HCT116 (cell line): ENCODE measurements around the gene MRGPRX4.

Source experiments
- CEBPB ChIP-seq: IDR thresholded peaks from 2 replicates; pipeline ENCODE4 v1.6.1; 2012; ENCODE audit warnings: low read depth
- CTCF ChIP-seq, 3 experiments: fragments of 200-600 bp in 1 of 3; sonication (generic) in 1 of 3; IDR thresholded peaks in 2 of 3; conservative IDR thresholded peaks in 1 of 3; 2 replicates each; pipeline ENCODE4 v1.5.1; 2012 to 2017; ENCODE audit warnings: low read depth in 2 of 3, low read length in 2 of 3, antibody characterized with exemption in 1 of 3, borderline replicate concordance in 1 of 3, control low read depth in 1 of 3, mild to moderate bottlenecking in 1 of 3, mixed read lengths in 1 of 3, mixed run types in 1 of 3, moderate library complexity in 1 of 3; ENCODE audit not compliant: insufficient read depth in 1 of 3
- ELF1 ChIP-seq: IDR thresholded peaks from 2 replicates; pipeline ENCODE4 v1.6.1; 2012; ENCODE audit warnings: low read depth, borderline replicate concordance
- EZH2 ChIP-seq: fragments of 200-600 bp; sonication (generic); IDR thresholded peaks from 2 replicates; pipeline ENCODE4 v1.6.1; 2017; ENCODE audit warnings: antibody characterized with exemption, mixed run types
- FOSL1 ChIP-seq: IDR thresholded peaks from 2 replicates; pipeline ENCODE4 v1.6.1; 2012; ENCODE audit warnings: low read depth
- JUND ChIP-seq: IDR thresholded peaks from 2 replicates; pipeline ENCODE4 v1.6.1; 2012
- POLR2A ChIP-seq: IDR thresholded peaks from 2 replicates; pipeline ENCODE4 v1.7.0; 2011; ENCODE audit warnings: borderline replicate concordance; ENCODE audit not compliant: insufficient read depth, insufficient read length; ENCODE audit errors: extremely low read depth
- POLR2AphosphoS5 ChIP-seq: IDR thresholded peaks from 2 replicates; pipeline ENCODE4 v1.6.1; 2011; ENCODE audit warnings: mild to moderate bottlenecking, low read depth, low read length, moderate library complexity
- RAD21 ChIP-seq: IDR thresholded peaks from 2 replicates; pipeline ENCODE4 v1.6.1; 2012; ENCODE audit warnings: low read depth, mild to moderate bottlenecking
- REST ChIP-seq: IDR thresholded peaks from 2 replicates; pipeline ENCODE4 v1.6.1; 2012; ENCODE audit warnings: low read depth
- SIN3A ChIP-seq: IDR thresholded peaks from 2 replicates; pipeline ENCODE4 v1.6.1; 2012; ENCODE audit warnings: low read depth
- ZNF274 ChIP-seq: fragments of 200-500 bp; sonication (Bioruptor generic); IDR thresholded peaks from 2 replicates; pipeline ENCODE4 v1.6.1; 2014; ENCODE audit warnings: mild to moderate bottlenecking, low read depth, low read length, inconsistent platforms

- no peak for TF ChIP-seq EZH2
- TF ChIP-seq CTCF (IDR thresholded peaks at IDR 0.05 in 2 of 3, conservative IDR thresholded peaks at IDR 0.05 in 1 of 3; ENCODE audit: borderline replicate concordance in 1 of 3, insufficient read depth in 1 of 3, low read depth in 2 of 3, low read length in 2 of 3), result no peak
- TF ChIP-seq SIN3A, result no peak
- TF ChIP-seq RAD21, result no peak
- TF ChIP-seq POLR2AphosphoS5, result no peak
- TF ChIP-seq POLR2A, result no peak
- no peak for TF ChIP-seq ZNF274
- TF ChIP-seq JUND, result no peak
- TF ChIP-seq REST, result no peak
- TF ChIP-seq FOSL1, result no peak
- TF ChIP-seq ELF1, result no peak
- no peak for TF ChIP-seq CEBPB
Observed at GRCh38 chr11:18188796-18189195, 16.2 kb downstream of the MRGPRX4 start.
